Measurements from ENCODE around the gene NRG3.

Gene NRG3

DNA sequence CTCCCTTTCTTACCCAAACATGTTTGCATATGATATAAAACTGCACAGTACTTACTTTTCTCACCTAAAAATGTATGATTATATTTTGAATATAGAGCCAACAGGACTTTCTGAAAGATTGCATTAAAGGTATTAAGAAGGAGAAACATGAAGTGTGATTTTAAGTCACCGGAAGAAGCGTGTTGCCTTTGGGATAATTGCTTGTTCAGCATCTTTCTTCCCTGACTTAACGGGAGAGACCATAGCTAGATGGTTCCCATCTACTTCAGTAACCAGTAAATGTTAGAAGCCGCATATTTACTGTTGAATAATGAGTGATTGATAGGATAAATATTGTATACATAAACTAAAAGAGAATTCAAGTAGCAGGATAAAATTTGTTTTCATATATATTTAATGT, 197.1 kb downstream of the NRG3 start:
- DNase-seq (ENCODE audit: insufficient read length, low spot score) (no peak), FAIRE-seq (no peak)

DNA sequence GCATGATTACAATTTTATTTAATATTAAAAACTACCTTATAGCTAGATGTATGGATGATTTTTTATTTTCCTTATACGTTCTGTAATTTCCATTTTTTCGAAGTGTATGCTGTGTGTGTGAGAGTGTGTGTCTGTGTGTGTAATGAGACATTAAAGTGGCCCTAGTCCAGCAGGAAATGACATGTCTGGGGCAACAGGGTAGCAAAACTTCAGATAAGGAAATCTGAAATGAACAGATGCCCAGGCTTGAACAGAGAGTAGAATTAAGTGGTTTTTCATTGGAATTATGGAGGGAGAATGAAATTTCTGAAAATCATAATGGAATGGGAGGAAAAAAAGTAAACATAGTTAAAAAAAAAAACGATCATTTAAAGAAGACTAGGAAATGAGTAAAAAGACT, 200.6 kb downstream of the NRG3 start:
- DNase-seq (ENCODE audit: insufficient read length, low spot score): no peak
- no peak for FAIRE-seq

DNA sequence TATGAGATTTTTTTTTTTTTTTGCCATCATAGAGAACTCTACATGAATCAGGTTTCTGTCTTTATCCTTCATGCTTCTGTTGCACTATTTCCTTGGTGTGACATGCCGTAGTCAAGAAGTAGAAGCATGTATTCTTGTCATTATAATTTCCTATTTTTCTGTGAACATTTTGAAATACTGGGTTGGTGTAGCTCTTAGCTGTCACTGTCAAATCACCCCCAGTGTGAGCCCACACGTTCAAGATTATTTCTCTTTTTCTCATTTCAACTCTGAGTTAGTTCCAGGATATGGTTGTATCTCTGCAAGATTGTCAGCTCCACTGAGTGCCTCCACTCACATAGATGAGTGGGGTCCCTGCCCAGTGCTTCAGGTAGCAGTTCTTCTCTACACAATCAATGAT, 209.5 kb downstream of the NRG3 start:
- FAIRE-seq: no peak

GRCh38 chr10:82084904-82085303, 209.9 kb downstream of the NRG3 start:
- FAIRE-seq (no peak), DNase-seq (ENCODE audit: insufficient read length, low spot score) (no peak)

More for the DNA sequence above, 209.5 kb downstream of the NRG3 start:
- DNase-seq (ENCODE audit: insufficient read length, low spot score): no peak

DNA sequence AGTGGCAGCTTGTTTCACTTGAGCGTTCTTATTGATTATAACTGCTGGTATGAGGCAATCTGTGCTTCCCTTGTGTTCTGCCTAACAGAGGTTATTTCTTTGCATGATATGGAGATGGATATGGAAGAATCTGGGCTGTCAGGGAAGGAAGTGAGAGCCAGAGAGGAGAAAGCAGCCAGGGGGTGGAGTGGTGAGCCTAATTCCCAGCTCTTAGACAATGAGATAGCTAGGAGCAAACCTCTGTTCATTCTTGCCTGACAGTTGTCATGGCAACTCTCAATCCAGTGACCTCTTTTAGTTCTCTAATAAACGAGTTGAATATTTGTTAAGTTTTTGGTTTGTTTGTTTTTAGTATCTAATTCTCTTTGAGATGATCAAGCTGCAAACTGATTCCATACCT, 214.3 kb downstream of the NRG3 start:
- no peak for DNase-seq (ENCODE audit: insufficient read length, low spot score)
- FAIRE-seq: no peak

DNA sequence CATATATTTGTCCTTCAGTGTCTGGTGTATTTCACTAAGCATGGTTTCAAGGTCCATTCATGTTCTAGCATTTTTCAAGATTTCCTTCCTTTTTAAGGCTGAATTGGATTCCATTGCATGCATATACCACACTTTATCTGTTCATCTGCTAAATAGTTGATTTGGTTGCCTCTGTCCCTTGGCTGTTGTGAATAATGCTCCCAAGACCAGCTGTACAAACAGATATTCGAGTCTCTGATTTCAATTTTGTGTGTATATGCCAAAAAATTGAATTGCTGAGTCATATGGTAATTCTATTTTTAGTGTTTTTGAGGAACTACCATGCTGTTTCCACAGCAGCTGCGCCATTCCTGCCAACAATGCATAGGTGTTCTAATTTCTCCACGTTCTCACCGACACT, 216.4 kb downstream of the NRG3 start:
- FAIRE-seq (no peak), DNase-seq (ENCODE audit: insufficient read length, low spot score) (no peak)

GRCh38 chr10:82092111-82092510, 217.1 kb downstream of the NRG3 start:
- FAIRE-seq: no peak

DNA sequence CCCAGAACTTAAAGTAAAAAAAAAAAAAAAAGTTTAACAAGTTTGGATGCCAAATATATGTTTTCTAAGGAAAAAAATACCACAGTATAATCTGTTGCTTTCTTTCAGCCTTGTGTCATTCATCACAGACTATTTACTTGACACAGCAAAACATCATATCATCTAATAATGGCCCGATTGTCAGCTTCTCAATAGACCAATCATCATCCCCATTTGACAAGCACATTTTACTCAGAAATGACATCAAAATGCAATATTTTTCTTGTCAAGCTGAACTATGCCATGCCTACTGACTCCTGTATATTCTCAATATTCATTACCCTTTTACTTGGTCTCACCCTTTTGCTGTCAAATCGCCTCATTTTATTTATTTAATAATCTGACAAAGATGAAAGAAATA, 249.7 kb downstream of the NRG3 start:
- DNase-seq (ENCODE audit: insufficient read length, low spot score): no peak
- no peak for FAIRE-seq

More at GRCh38 chr10:82092111-82092510, 217.1 kb downstream of the NRG3 start:
- DNase-seq (ENCODE audit: insufficient read length, low spot score): no peak

DNA sequence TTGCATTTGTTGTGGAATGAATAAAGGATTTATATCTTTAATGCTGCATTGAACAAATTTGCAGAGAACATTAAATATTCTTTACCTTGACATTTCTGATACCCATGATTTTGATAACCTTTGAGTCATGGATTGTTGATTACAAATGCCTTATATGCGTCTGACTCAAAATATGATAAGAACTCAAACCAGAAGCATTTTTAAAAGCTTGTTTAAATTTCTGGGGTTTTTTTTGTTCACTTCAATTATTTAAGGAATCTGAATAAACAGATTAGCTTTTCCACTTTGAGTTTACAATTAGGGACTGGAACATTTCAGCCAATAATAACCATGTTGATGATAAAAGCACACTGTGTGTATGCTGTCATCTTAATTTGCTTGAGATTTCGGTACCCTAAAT, 253.5 kb downstream of the NRG3 start:
- DNase-seq (ENCODE audit: insufficient read length, low spot score) (no peak), FAIRE-seq (no peak)

- DNase-seq (ENCODE audit: insufficient read length, low spot score) (no peak), FAIRE-seq (no peak)
These were observed 261.1 kb downstream of the NRG3 start for GRCh38 chr10:82136103-82136502.

DNA sequence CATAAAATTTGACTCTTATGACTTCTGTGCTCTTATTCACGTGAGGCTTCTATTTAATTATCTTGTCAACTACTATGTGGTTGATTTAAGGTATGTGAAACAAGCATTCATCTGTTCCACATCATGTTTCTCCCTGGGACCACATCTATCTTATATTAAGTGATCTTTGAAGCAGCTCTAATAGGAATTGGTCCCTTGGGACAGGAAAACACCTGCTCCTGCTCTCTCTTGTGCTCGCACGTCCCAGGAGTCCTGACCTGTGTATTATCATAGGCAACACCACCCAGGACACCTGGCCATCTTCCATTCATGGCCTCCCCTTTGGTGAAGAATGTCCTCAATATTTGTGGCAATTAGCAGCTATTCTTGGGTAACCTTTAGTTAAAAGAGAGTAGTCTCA, 269.2 kb downstream of the NRG3 start:
- FAIRE-seq (no peak), DNase-seq (ENCODE audit: insufficient read length, low spot score) (no peak)

DNA sequence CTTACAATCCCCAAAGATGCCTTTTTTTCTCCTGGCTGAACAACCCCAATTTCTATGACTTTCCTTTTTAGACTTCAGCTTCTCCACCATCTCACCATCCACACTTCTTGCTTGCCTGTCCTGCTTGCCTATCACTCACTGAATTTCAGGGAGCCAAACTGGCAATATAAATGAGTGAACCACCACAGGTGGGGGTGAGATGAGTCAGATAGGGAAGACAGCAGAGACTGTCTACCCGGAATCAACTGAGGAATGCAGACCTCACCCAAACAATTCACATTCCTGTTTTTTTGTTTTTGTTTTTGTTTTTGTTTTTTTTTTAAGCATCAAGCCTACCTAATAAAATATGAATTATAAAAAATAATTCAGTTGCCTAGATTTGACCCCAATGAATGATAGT, 273.8 kb downstream of the NRG3 start:
- DNase-seq (ENCODE audit: insufficient read length, low spot score) (no peak), FAIRE-seq (no peak)

GRCh38 chr10:82149674-82150073, 274.7 kb downstream of the NRG3 start:
- no peak for FAIRE-seq
- DNase-seq (ENCODE audit: insufficient read length, low spot score): no peak

- DNase-seq (ENCODE audit: insufficient read length, low spot score) (no peak), FAIRE-seq (no peak)
These were observed 275.3 kb downstream of the NRG3 start for GRCh38 chr10:82150123-82150900.

DNA sequence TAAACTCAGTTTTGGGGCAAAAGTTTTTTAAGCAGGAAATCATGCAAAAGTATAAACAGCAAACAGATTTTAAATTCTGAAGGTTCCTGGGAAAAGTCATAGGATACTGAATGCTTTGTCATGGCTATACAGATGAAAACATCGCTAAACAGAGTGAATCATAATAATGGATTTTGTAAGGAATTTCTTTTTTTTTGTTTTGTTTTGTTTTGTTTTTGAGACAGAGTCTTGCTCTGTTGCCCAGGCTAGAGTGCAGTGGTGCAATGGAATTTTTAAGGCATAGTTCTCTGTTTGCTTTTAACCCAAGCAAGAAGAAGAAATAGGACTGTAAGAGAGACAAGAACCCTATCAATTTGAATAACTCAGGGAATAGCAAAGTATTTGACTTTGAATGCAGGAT, 285.3 kb downstream of the NRG3 start:
- no peak for DNase-seq (ENCODE audit: insufficient read length, low spot score)
- no peak for FAIRE-seq

DNA sequence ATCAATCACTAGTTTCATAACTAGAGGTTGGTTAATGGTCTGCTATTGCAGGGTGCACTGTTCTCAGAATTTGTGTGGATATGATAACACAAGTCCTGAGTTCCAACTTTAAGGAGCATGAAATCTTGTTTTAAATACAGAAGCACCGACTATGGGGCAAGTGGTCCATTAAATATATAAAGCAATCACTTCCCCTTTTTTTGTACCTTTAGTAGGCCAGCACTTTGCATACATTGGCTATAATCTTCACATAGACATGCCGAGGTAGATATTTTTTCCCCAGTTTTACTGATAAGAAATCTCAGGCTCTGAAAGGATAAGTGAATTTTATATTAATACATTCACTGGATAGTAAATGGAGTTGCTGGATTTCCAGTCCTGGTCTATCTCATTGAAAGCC, 286.3 kb downstream of the NRG3 start:
- DNase-seq (ENCODE audit: insufficient read length, low spot score): no peak
- no peak for FAIRE-seq

- FAIRE-seq (no peak), DNase-seq (ENCODE audit: insufficient read length, low spot score) (no peak)
These were observed 287.7 kb downstream of the NRG3 start for GRCh38 chr10:82162549-82163195.

DNA sequence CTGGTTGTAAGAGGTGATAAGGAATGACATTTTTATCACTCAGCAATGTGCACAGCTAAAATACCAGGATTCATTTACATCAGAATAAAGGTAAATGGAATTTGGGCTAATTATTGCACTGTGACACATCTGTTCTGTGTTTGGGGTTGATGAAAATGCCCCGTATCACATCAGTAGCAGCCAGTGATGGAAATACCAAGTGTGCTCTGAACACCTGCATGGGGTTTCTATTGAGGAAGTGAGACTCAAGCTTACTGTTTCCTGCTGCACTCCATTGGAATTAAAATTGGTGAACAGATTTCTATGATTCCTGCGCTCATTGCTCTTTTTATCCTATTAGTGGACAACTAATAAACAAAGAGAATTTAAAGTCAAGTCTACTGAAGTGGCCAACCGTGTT, 296.9 kb downstream of the NRG3 start:
- DNase-seq (ENCODE audit: insufficient read length, low spot score): no peak
- FAIRE-seq: no peak

GRCh38 chr10:82176587-82176986, 301.6 kb downstream of the NRG3 start:
- no peak for FAIRE-seq

GRCh38 chr10:82190432-82191260, 315.7 kb downstream of the NRG3 start:
- DNase-seq (ENCODE audit: insufficient read length, low spot score) (no peak), FAIRE-seq (no peak)

More at GRCh38 chr10:82176587-82176986, 301.6 kb downstream of the NRG3 start:
- no peak for DNase-seq (ENCODE audit: insufficient read length, low spot score)

DNA sequence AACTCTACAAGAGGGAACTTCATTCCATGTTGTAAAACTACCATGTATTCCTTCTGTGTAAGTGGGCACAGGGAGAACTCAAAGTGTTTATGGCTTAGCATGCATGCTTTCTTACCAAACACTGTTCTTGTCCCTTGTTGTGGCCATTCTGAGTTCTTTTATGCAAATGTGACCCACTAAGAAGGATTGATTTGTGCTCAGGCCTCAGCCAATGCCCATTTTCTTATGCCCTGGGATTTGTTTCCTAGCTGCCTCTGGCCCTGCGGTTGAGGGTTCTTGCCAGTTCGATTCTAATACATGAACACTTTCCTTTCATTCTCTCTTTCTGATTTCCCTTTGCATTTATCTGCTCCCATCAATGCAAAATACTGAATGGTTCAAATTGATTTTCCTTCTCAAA, 316.7 kb downstream of the NRG3 start:
- FAIRE-seq (no peak), DNase-seq (ENCODE audit: insufficient read length, low spot score) (no peak)

DNA sequence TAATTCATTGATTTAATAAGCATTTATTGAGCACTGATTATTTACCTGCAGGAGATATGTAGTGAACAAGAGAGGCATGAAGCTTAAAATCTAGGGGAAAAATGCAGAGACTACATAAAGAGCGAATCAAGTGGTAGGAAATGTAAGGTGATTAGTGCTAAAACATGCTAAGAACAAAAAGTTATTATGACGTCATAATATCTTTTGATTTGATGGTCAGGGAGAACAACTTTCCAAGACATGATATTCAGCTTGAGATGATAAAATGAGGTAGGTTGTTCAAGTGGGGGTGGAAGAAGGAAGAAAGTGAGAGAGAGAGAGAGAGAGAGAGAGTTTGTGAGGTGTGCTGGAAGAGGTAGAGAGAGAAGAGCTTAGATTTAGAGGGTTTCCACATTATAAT, 317.7 kb downstream of the NRG3 start:
- FAIRE-seq: no peak

More for the DNA sequence above, 317.7 kb downstream of the NRG3 start:
- no peak for DNase-seq (ENCODE audit: insufficient read length, low spot score)
